ENCODE data around the gene GLDN.
"Not testable (repeated sequence)": the region's sequence is repeated elsewhere in the genome, so short reads cannot be mapped to it uniquely, and the experiment has no call there.

The GLDN gene

DNA sequence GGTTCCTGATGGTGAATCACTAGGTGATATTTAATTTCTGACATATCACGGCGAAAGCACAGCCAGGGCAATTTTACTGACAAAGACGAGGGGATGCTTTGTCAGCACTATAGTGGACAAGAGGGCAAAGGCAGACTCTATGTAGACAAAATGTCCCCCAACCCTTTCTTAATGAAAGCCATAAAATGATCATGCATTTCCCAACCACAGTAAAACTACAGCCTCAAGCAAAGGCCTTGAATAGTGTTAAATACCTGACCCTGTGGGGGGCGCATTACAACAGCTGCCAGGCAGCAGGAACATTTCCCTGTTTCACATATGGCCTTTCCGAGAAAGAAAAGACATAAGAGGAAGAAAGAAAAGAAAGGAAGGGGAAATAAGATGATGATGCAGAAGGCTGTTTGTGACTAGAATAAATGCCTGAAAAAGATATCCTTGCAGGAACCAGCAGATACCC lies 49.5 kb downstream of the GLDN start:
- no peak for DNase-seq

DNA sequence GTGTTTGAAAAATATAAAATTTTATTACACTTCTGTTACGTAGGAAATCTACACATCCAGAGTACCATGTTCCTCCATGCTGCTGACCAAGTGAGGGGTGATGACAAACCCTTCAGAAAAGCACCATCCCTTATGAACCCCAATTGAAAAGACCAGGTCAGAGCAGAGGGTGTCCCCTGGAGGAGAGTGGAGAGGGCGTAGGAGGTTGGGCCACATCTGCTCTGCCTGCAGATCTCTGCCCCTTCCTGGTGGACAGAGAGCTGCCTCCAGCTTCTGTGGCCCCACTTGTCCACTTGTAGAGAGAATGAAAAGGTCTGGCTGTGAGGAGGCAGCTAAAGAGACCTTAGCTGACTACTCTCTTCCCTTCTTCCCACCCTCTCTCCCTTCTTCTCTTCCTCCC lies 55.5 kb downstream of the GLDN start:
- no peak for DNase-seq

- DNase-seq = no peak
Observed at GRCh38 chr15:51398626-51399025, 57.2 kb downstream of the GLDN start.

DNA sequence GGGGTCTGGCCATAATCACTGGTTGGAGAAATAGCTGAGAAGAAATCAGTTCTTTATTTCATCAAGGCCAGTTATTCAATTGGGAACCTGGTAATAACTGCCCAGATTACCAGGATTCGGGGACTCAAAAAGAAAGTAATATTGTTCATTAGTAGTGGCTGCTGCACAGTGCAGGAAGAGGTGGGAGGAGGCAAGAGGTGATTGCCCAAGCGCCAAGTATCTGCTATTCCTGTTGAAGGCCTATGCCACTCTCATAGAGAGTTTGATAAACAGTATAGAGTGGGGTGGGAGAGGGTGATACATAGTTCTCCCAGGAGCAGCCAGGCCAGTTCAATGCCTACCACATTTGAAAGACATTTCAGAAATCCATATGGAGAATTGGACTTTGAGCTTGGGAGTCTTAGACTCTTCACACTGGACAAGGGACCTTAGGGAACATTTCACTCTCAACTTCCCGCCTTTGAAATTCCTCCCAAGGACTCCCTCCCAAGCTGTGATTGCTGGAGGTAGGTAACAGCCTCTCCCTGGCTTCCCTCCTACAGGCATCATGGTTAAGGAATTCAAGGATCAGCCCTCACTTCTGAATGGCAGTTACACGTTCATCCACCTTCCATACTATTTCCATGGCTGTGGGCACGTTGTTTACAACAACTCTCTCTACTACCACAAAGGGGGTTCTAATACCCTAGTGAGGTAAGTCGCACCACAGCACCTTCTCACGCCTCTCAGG lies 59.8 kb downstream of the GLDN start:
- DNase-seq = no peak

DNA sequence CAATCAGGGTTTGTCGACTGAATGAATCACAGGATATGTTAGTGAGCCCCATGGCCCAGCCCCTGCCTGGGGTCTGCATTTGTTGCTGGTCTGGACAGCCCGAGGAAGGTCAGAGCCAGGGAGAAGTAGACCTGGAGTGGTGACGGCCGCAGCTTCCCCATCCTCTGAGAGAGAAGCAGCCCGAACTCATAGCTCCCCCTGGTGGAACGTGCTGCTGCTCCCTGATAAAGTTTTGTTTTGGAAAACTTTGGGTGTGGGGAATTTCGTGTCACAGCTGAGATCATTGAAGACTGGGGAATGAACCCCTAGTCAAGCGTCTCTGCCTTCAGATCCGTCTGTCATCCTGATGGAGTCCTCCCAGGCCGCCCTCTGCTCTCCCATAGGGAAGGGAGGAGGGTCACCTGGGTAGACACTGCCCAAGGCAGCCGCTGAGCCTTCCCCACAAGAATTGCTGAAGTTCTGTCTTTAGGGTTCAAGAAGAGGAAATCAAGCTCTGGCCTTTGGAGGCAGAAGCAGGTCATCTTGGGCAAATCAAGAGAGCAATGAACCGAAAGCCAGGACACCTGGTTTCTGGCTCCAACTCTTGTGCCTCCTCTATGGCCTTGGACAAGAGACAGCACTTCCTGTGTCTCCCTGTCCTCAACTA lies 60.5 kb downstream of the GLDN start:
- no peak for DNase-seq

DNA sequence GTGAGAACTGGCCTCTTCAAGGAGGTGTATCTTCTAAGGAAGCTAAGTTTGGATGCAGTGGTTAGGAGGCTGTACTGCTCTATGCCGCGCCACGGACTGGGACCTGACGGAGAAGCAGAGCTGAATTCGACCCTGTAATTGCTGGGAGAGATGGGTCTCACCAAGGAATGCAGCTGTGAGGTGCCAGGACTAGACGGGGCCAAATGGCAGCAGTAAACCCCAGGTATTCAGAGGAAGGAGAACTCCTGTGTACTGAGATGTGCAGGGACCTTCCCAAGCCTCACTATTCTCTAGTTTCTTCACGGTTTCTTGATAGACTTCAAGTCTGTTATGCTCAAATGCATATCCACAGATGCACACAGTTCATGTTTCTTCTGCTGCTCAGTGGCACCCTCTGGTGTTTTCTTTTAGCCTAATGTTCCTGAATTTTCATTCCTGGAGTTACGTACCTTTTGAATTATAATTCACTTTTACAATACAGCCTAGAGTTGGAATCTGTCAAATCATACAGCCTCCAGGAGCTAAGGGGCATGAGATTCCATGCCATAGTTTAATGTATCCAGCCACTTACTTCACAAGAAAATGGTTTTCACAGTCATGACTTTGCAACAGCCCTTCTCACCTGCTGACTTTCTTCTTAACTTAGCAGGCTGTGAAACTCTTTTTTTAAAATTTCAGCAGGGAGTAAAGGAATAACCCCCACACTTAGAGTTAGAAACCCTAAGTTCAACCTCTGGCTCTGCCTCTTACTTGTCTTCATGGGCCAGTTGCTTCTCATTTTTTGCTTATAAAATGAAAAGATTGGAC lies 61.8 kb downstream of the GLDN start:
- no peak for DNase-seq

DNA sequence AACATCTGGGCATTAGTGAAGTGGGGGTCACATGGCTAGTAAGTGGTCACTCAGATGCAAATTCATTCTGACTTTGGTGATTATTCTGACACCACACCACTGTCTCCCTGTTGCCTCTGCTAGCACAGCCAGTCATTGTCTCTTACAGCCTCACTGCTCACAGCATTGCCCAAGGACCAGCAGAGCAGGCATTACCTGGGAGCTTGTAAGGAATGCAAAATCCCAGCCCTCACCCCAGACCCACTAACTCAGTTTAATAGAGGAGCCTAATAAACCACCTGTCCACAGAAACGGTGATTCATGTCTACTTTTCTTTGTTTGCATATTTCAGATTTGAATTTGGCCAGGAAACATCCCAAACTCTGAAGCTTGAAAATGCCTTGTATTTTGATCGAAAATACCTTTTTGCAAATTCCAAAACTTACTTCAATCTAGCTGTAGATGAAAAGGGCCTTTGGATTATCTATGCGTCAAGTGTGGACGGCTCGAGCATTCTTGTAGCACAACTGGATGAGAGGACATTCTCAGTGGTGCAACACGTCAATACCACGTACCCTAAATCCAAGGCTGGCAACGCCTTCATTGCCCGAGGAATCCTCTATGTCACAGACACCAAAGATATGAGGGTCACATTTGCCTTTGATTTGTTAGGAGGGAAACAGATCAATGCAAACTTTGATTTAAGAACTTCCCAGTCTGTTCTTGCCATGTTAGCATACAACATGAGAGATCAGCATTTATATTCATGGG lies 62.7 kb downstream of the GLDN start:
- no peak for DNase-seq

DNA sequence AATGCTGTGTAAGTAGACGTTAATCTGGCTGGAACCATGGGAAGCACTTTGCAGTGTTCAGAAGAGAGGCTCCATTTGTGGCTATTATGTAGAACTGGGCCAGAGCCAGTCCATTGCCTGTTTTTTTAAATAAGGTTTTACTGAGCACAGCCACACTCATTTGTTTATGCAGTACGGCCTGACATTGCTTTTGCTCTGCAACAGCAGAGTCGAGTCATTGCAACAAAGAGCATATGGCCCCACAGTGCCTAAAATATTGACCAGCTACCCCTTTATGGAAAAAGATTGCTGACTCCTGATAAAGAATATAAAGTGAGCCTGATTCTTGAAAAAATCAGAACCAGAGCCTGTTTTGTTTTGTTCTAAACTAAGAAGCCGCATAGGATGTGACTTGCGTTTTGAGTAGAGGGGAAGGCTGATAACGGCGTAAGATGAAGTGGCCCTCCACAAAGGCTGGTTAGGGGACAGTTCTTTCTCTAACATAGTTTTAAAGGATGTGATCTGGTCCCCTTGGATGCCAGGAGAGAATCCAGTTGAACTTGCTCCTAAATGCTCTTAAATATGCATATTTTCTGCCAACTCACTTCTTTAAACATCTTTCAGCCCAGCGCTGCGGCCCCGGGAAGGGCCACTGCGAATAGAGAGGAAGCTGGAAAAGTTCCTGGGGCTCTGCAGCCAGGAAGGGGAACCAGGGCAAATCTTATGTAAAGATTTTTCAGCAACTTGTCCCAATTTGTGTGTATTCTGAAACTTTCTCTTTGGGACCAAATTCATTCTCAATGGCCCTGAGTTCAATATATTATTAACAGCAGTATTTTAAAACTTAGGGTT lies 64.5 kb downstream of the GLDN start:
- no peak for DNase-seq

DNA sequence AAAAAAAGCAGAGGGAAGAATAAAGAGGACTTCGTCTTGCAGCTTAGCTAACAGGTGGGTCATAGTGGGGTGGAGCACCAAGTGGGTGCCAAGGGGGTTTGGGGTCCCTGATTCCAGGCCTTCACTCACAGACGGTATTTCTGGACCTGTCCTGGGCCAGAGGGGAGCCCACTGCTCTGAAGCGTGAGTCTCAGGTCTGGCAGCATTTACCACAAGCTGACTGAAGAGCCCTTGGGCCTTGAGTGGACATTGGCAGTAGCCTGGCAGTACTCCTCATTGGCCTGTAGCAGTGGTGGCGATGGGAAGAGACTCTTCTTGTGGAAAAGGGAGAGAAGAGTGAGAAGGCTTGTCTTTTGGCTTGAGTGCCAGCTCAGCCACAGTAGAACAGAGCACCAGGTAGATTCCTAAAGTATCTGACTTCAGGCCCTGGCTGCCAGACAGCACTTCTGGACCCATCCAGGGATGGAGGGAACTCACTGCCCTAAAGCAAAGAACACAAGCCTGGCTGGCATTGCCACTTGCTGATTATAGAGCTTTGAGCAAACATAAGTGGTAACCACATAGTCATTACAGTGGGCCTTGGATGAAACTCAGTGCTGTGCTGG lies 72.9 kb downstream of the GLDN start:
- DNase-seq = no peak

- no peak for DNase-seq
Observed at GRCh38 chr15:51416129-51416528, 74.7 kb downstream of the GLDN start.

- not testable (repeated sequence) for DNase-seq
Observed at GRCh38 chr15:51423040-51423439, 81.6 kb downstream of the GLDN start.

- DNase-seq = no peak
Observed at GRCh38 chr15:51424780-51425179, 83.3 kb downstream of the GLDN start.

DNA sequence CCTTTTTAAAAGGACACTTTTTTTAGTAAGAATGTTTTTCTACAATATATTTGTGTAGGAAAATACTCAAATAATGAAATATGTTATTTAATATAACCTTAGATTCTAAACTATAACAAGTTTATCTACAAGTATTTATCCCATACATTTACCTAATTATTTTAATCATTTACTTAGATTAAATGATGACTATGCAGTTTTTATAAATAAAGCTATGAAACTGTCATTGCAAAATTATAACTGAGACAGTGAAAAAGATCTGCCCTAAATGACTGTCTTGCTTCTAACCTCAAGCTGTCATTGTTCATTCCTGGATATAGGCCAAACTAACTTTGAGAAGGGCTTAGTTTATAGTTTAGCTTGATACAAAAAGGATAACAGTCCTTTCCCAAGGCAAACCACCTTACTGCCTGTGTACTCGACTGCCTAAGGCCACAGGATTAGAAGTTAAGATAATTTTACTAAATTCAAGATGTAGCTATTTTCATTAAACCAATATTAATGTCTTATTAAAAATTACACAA lies 84.1 kb downstream of the GLDN start:
- DNase-seq = no peak

- DNase-seq = no peak
Observed at GRCh38 chr15:51438526-51438925, 97.1 kb downstream of the GLDN start.

DNA sequence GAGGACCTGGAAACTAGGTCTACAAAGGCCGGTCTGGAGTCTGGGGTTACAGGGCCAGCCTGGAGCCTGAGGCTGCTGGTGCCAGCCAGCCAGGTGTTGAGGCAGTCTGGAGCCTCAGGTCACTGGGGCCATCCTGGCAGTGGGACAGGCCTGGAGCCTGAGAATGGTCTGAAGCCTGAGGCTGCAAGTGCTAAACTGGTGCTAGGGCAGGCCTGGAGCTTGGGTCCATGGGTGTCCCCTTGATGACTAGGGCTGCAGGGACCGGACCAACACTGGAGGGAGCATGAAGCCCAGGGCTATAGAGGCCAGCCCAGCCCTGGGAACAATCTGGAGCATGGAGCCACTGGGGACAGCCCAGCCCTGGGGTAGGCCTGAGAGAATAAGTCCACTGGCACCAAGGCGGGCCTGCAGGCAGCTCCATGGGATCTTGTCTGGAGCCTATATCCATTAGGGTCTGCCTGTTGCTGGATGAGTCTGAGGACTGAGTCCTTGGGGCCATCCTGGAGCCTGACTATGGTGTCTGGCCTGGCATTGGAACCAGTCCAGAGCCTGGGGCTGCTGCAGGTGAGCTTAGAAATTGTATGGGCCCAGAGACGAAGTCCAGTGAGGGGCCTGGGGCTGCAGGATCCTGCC lies 101.9 kb downstream of the GLDN start:
- no peak for DNase-seq

DNA sequence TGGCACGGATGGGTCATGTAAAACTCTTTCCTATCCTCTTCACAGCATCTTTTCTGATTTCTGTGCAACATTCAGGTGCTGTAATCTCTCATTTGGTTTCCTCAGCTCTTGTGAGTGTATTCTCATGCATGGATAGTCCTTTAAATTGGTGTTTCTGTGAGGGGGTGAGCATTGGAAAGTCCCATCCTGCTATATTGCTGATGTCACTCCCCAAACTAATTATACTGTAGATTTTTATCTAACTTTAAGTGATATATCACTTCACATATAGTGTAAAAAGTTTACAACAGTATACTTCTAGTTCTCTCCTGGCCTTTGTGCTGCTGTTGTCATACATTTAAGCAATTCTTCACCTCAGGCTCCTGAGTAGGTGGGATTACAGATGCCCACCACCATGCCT lies 102.7 kb downstream of the GLDN start:
- DNase-seq = no peak

DNA sequence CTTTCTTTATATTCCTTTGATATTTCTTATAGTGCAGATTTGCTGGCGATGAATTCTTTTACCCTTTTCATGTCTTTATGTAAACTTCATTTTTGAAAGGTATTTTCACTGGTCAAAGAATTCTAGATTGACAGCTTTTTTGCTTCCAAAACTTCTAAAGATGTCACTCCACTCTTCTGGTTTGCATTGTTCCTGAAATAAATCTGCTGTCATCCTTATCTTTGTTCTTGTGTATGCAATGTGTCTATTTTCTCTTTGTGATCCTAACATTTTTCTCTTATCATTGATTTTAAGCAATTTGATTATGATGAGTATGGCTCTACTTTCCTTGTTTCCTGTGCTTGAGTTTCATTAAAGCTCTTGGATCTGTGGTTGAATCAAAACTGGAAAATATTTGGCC lies 103.4 kb downstream of the GLDN start:
- DNase-seq = no peak

- DNase-seq = not testable (repeated sequence)
Observed at GRCh38 chr15:51446029-51446744, 104.7 kb downstream of the GLDN start.

DNA sequence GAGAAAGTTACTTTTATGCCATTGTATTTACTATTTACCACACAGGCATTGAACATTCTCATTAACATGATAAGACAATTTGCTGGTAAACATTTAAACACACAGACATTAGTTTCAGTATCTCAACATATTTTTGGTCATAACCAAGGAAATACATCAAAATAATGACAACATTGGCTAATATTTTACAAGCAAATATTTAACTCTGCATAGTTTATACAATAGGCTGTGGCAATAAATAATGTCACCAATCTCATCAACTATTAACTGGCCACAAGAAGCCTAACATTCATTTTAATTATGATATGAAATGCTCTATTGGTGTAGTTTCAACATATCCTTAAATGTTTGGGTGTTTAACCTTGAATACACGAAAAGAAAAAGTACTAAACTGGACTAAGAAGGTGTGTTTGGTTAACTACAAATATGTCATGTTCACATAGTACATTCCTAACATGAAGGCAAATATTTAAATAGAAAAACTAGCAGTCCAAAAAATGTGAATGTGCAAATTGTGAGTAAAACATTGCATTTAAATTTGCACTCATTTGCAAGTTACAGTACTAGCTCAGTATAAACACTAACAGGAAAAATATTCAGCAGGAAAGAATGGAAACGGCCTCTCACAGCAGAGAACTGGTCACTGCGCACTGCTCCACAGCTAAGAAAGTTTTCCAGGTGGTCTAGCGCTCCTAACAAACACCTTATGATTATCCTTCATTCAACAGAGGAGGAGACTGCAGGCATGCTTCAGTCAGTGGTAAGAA lies 106.6 kb downstream of the GLDN start:
- no peak for DNase-seq

All from activated effector memory CD4-positive, alpha-beta T cell treated with Interleukin-2 at 50 U/mL for 16 hours (primary cell).